ENCODE results near the gene CFAP73. TPM values are rescaled to one million over a fixed set of nuclear protein-coding genes. Genes with fewer than 3 reads are reported as not detected.
A peak's percentile ranks its signal among the peaks of the same experiment; 100 is the strongest.

CFAP73 gene
- total RNA-seq, 4 donors from 2014 or later: 0.26 TPM; not detected in 3

DNA sequence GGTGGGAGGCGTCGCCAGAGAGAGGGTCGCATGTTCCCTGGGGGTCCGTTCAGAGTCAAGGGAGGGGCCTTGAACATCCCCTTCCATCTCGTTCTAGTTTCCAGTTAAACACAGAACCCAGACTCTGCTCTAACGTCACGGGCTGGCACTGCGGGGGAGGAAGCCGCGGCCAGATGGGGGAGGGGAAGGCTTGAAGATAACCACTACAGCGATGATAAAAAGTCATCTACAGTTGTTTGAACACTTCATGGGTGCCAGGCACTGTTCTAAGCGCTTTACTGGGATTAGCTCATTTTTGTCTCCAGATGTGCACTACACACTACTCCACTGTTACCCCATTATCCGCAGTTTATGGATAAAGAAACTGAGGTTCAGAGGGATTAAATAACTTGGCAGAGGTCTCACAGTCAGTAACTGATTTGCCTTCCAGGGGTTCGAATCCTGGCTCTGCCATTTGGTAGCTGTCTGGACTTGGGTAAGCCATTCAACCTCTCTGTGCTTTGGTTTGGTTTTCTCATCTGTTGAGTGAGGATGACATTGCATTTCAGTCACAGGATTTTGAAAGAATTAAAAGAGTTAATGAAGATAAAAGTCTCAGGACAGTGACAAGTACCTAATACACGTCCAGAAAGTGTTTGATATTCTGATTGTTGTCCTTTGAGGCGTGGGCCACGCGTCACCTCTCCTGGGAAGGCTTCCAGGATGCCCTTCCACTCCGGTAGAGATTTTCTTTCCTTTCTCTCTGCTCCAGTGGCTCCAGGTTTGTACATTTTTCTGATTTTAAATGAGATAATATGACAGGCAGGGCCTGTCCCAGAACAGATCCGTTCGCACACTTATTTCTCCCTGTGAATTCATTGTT is 13.2 kb upstream of the CFAP73 start:
- H3K36me3 ChIP-seq: no peaks in the 10 kb centered on the region
- DNase-seq: no peak
- intact Hi-C loops (cut with DNase I): no loop called here
- H3K4me1 ChIP-seq: peaks cover 0 to 38% (median 7%) of the 10 kb centered on the region in 3 donors
- 32% methylated on average over 16 to 21 of the region's 21 CpGs for WGBS, 2 donors
- peak overlapping the region; percentile 51 to 65 (median 58) for H3K4me3 ChIP-seq
- peaks cover 0 to 44% (median 1%) of the 10 kb centered on the region in 4 donors for H3K27me3 ChIP-seq
- no peaks in the 10 kb centered on the region for H3K9me3 ChIP-seq
- TF ChIP-seq, protein P1, sequence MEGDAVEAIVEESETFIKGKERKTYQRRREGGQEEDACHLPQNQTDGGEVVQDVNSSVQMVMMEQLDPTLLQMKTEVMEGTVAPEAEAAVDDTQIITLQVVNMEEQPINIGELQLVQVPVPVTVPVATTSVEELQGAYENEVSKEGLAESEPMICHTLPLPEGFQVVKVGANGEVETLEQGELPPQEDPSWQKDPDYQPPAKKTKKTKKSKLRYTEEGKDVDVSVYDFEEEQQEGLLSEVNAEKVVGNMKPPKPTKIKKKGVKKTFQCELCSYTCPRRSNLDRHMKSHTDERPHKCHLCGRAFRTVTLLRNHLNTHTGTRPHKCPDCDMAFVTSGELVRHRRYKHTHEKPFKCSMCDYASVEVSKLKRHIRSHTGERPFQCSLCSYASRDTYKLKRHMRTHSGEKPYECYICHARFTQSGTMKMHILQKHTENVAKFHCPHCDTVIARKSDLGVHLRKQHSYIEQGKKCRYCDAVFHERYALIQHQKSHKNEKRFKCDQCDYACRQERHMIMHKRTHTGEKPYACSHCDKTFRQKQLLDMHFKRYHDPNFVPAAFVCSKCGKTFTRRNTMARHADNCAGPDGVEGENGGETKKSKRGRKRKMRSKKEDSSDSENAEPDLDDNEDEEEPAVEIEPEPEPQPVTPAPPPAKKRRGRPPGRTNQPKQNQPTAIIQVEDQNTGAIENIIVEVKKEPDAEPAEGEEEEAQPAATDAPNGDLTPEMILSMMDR (IDR thresholded peaks at IDR 0.05): no peak
- no peak for TF ChIP-seq POLR2A (IDR thresholded peaks at IDR 0.05)
- peak overlapping the region; percentile 72 to 87 (median 84) for H3K27ac ChIP-seq

DNA sequence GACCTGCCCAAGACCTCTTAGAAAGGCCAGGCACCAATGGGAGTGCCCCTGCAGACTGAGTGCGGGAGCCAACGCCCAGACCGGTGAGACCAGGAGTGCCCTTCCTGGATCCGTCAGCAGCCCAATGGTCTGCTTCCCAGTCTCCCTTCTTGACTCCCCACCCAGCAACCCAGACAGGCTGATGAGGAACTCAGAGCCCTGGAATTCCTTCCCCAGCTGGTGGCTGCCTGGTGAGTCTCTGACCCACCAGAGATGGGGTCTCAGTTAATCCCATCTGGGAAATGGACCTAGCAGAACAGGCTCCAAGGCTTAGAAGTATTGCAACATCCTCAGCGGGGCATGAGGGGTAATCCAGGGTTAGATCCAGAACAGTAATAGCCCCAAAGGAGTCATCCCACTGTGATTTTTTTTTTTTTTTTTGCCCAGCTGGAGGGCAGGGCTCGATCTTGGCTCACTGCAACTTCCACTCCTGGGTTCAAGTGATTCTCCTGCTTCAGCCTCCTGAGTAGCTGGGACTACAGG is 12.5 kb upstream of the CFAP73 start:
- peak overlapping the region; percentile 72 to 87 (median 84) for H3K27ac ChIP-seq
- no peaks in the 10 kb centered on the region for H3K9me3 ChIP-seq
- 36 to 56% methylated on average over 4 to 6 of the region's 6 CpGs for WGBS, 2 donors
- no peak overlapping the region for H3K4me3 ChIP-seq
- H3K36me3 ChIP-seq: no peaks in the 10 kb centered on the region
- H3K4me1 ChIP-seq: peaks cover 0 to 42% (median 7%) of the 10 kb centered on the region in 3 donors
- no peak for DNase-seq
- peaks cover 0 to 44% (median 1%) of the 10 kb centered on the region in 4 donors for H3K27me3 ChIP-seq
- intact Hi-C loops (cut with DNase I): no loop called here
- TF ChIP-seq, protein P1 (IDR thresholded peaks at IDR 0.05): no peak
- no peak for TF ChIP-seq POLR2A (IDR thresholded peaks at IDR 0.05)

DNA sequence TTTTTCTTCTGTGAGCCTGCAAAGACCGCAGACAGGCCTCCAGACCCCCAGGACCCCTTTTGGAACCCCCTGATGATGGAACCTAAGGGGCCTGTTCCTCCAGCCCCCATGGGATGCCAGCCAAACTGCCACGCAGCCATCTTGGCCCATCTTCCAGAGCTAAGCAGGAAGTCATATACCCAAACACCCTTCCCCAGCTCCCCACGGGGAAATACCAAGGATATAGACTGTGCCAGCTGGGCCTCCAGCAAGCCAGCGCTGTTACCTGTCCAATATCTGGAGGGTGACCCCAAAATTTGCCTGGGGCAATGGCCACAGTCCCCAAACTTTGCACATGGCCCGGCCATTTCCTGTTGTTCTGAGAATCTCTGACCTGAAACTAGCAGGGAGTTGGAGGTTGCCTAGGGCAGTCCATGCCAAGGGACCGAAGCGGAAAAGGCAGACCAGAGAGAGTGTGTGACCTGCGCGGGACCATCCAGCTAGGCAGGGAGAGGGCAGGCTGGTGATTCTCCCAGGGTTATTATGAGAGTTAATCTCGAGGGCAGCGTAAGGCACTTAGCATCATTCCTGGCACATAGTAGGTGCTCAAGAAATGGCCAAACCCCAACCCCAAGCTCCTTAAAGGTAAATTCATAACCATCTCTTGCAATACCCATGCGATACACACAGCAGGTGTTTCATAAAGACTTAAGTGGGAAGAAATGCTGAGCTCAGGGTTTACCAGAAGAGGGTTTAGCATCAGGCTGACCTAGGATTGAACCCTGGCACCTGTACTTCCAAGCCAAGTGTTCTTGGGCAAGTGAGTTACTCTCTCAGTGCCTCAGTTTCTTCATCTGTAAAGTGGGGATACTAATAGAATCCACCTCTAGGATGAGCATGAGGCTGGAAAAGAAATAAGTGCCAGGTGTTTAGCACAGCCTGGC is 11.4 kb upstream of the CFAP73 start:
- H3K4me3 ChIP-seq: no peak overlapping the region
- H3K27ac ChIP-seq: peak overlapping the region; percentile 31 to 87 (median 80)
- H3K36me3 ChIP-seq: no peaks in the 10 kb centered on the region
- intact Hi-C loops (cut with DNase I): no loop called here
- no peaks in the 10 kb centered on the region for H3K9me3 ChIP-seq
- peaks cover 0 to 42% (median 1%) of the 10 kb centered on the region in 4 donors for H3K27me3 ChIP-seq
- TF ChIP-seq, protein P1 (IDR thresholded peaks at IDR 0.05): no peak
- TF ChIP-seq POLR2A (IDR thresholded peaks at IDR 0.05): no peak
- DNase-seq: no peak
- WGBS, 2 donors: 84% methylated on average over 9 to 10 of the region's 12 CpGs
- H3K4me1 ChIP-seq: peaks cover 0 to 47% (median 7%) of the 10 kb centered on the region in 3 donors

DNA sequence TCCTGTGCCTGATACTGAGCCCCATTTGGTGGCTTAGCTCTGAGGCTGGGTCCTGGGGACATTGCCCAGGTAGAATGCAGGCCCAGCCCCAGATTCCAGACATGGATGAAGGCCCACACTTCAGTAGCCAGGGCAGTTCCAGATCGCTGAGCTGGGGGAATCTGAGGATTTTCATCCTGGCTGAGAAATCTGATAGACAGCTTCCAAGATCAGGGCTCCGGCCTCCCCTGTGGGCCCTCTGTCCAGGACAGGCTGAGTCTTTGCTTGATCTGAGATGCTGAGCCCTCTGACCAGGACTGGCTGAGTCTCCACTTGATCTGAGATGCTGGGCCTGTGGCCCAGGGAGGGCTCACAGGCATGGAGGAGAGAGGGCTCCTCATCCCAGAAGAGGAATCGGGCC is 10.7 kb upstream of the CFAP73 start:
- intact Hi-C loops (cut with DNase I): no loop called here
- no peak for DNase-seq
- no peak for TF ChIP-seq POLR2A (IDR thresholded peaks at IDR 0.05)
- TF ChIP-seq, protein P1 (IDR thresholded peaks at IDR 0.05): no peak
- Histone ChIP-seq H3K9me3 (no peaks in the 10 kb centered on the region), H3K4me1 (peaks cover 0 to 47% (median 7%) of the 10 kb centered on the region in 3 donors), H3K27ac (peak overlapping the region in 1 of 4 donors; percentile 87), H3K4me3 (no peak overlapping the region), H3K36me3 (no peaks in the 10 kb centered on the region), H3K27me3 (peaks cover 0 to 37% (median 1%) of the 10 kb centered on the region in 4 donors)
- 80 to 100% methylated on average over 1 to 2 of the region's 3 CpGs for WGBS, 2 donors
